Loucy (cell line): ENCODE measurements around the gene IGF1R.

Experiments used
- H2AFZ ChIP-seq: fragments of 200-600 bp; sonication (generic); 2 replicates; pipeline ENCODE4 v1.6.0; 2016; ENCODE audit warnings: antibody characterized with exemption, mild to moderate bottlenecking, low read length, moderate library complexity
- H3F3A ChIP-seq: fragments of 200-600 bp; 2 replicates; pipeline ENCODE4 v1.6.0; 2016; ENCODE audit warnings: antibody characterized with exemption, low read depth, mild to moderate bottlenecking
- H3K27me3 ChIP-seq: fragments of 200-600 bp; sonication (generic); 2 replicates; pipeline ENCODE4 v1.6.1; 2014; ENCODE audit warnings: low read length, mild to moderate bottlenecking; ENCODE audit not compliant: insufficient read depth, poor library complexity, severe bottlenecking
- H3K36me3 ChIP-seq: fragments of 200-600 bp; sonication (generic); 2 replicates; pipeline ENCODE4 v1.6.1; 2016; ENCODE audit warnings: low read length; ENCODE audit not compliant: insufficient read depth
- H3K4me1 ChIP-seq: fragments of 200-600 bp; sonication (generic); 2 replicates; pipeline ENCODE4 v1.5.1; 2014; ENCODE audit warnings: low read length, mild to moderate bottlenecking; ENCODE audit not compliant: insufficient read depth, poor library complexity, severe bottlenecking
- H3K4me2 ChIP-seq: fragments of 200-600 bp; sonication (generic); 2 replicates; pipeline ENCODE4 v1.6.0; 2014; ENCODE audit warnings: antibody characterized with exemption, low read length, low read depth, mild to moderate bottlenecking; ENCODE audit not compliant: poor library complexity, severe bottlenecking
- H3K4me3 ChIP-seq: fragments of 200-600 bp; sonication (generic); 2 replicates; pipeline ENCODE4 v1.5.1; 2014; ENCODE audit warnings: low read length, mild to moderate bottlenecking, mixed read lengths; ENCODE audit not compliant: poor library complexity, severe bottlenecking
- H3K79me2 ChIP-seq: fragments of 200-600 bp; sonication (generic); 2 replicates; pipeline ENCODE4 v1.6.1; 2014; ENCODE audit warnings: low read length; ENCODE audit not compliant: insufficient read depth
- H3K9ac ChIP-seq: fragments of 200-600 bp; sonication (generic); 2 replicates; pipeline ENCODE4 v1.6.0; 2014; ENCODE audit warnings: mild to moderate bottlenecking, low read depth, low read length, moderate library complexity; ENCODE audit not compliant: poor library complexity, severe bottlenecking
- H3K9me2 ChIP-seq: fragments of 200-600 bp; sonication (generic); replicated peaks from 2 replicates; pipeline ENCODE4 v1.6.1; 2016; ENCODE audit warnings: low read depth, low read length, mixed read lengths
- H3K9me3 ChIP-seq: fragments of 200-600 bp; sonication (generic); 2 replicates; pipeline ENCODE4 v1.6.1; 2014; ENCODE audit warnings: mild to moderate bottlenecking, antibody characterized with exemption, low read length, low read depth; ENCODE audit not compliant: insufficient read depth
- H4K20me1 ChIP-seq: fragments of 200-600 bp; sonication (generic); 2 replicates; pipeline ENCODE4 v1.6.0; 2014; ENCODE audit warnings: antibody characterized with exemption, low read length, mild to moderate bottlenecking; ENCODE audit not compliant: insufficient read depth, poor library complexity, severe bottlenecking
- CTCF ChIP-seq: fragments of 200-600 bp; sonication (generic); conservative IDR thresholded peaks from 2 replicates; pipeline ENCODE4 v1.5.1; 2014; ENCODE audit warnings: mild to moderate bottlenecking, antibody characterized with exemption, low read length
- EZH2phosphoT487 ChIP-seq: fragments of 200-600 bp; IDR thresholded peaks from 2 replicates; pipeline ENCODE4 v1.6.1; 2018; ENCODE audit warnings: antibody characterized with exemption, mild to moderate bottlenecking, moderate library complexity, borderline replicate concordance

Gene IGF1R

GRCh38 chr15:98650417-98651035, 2.2 kb downstream of the IGF1R start:
- Histone ChIP-seq H3K4me3 (peak overlapping the region; percentile 73), H2AFZ (no peak overlapping the region), H3K9me3 (no peaks in the 10 kb centered on the region), H3K4me2 (peak overlapping the region; percentile 89), H3K9me2 (no peaks in the 10 kb centered on the region), H3K4me1 (peaks cover 50% of the 10 kb centered on the region), H3K79me2 (peaks cover 62% of the 10 kb centered on the region), H3K27me3 (peaks cover 13% of the 10 kb centered on the region), H3F3A (no peaks in the 10 kb centered on the region), H3K36me3 (no peaks in the 10 kb centered on the region), H3K9ac (peak overlapping the region; percentile 71), H4K20me1 (peaks cover 57% of the 10 kb centered on the region)
- no peak for TF ChIP-seq EZH2phosphoT487
- no peak for TF ChIP-seq CTCF

- Histone ChIP-seq H3K79me2 (peaks cover 68% of the 10 kb centered on the region), H4K20me1 (peaks cover 57% of the 10 kb centered on the region), H3K9me2 (no peaks in the 10 kb centered on the region), H3K36me3 (no peaks in the 10 kb centered on the region), H3K4me1 (peaks cover 50% of the 10 kb centered on the region), H3K9ac (peak overlapping the region; percentile 71), H3K4me2 (peak overlapping the region; percentile 89), H2AFZ (no peak overlapping the region), H3F3A (no peaks in the 10 kb centered on the region), H3K4me3 (peak overlapping the region; percentile 73), H3K9me3 (no peaks in the 10 kb centered on the region), H3K27me3 (peaks cover 8% of the 10 kb centered on the region)
- TF ChIP-seq CTCF (no peak), EZH2phosphoT487 (no peak)
These were observed 2.7 kb downstream of the IGF1R start for GRCh38 chr15:98651036-98651481.

- Histone ChIP-seq H3K36me3 (no peaks in the 10 kb centered on the region), H3K9me2 (no peaks in the 10 kb centered on the region), H4K20me1 (peaks cover 57% of the 10 kb centered on the region), H3K4me3 (peak overlapping the region; percentile 73), H3K79me2 (peaks cover 74% of the 10 kb centered on the region), H3F3A (no peaks in the 10 kb centered on the region), H2AFZ (no peak overlapping the region), H3K9me3 (no peaks in the 10 kb centered on the region), H3K4me1 (peaks cover 48% of the 10 kb centered on the region), H3K4me2 (peak overlapping the region; percentile 89), H3K9ac (peak overlapping the region; percentile 71), H3K27me3 (peaks cover 1% of the 10 kb centered on the region)
- TF ChIP-seq CTCF = no peak
These were observed 3.4 kb downstream of the IGF1R start for GRCh38 chr15:98651581-98652220.
